ENCODE results near the gene PYCR2.

Gene PYCR2

DNA sequence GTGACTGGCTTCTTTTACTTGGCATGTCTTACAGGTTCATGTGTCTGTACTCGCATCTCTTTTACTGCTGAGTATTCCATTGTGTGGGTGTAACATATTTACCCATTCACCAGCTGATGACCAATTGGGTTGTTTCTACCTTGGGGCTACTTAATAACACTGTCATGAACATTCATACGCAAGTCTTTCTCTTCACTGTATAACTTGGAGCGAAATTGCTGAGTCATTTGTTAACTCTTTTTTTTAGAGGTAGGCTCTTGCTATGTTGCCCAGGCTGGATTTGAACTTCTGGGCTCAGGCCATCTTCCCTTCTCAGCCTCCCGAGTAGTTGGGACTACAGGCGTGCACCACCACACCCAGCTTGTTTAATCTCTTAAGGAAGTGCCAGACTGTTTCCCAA is 6.5 kb downstream of the PYCR2 start:
- no peak for DNase-seq

- no peak for DNase-seq
Observed at GRCh38 chr1:225917101-225917500, 6.9 kb downstream of the PYCR2 start.

DNA sequence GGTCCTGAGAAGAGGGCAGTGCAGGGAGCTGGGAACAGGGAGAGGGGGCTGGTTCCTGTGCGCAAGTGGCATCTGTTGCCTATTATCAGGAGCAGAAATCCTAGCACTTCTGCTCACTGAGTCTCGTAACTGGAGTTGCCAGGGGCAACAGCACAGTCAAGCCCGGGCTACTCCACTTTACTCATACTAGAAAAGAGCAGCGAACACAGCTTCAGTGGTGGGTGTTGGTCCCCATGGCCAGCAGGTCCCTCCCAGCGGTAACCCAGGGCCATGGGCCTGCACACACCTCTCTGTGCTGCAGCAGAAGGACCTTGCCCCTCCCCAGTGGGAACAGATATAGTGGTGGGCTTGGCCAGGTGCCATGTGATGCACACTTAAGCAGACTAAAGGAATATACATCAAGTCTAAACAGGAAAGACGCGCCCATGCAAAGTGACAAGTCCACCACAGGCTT is 8.5 kb downstream of the PYCR2 start:
- no peak for DNase-seq

DNA sequence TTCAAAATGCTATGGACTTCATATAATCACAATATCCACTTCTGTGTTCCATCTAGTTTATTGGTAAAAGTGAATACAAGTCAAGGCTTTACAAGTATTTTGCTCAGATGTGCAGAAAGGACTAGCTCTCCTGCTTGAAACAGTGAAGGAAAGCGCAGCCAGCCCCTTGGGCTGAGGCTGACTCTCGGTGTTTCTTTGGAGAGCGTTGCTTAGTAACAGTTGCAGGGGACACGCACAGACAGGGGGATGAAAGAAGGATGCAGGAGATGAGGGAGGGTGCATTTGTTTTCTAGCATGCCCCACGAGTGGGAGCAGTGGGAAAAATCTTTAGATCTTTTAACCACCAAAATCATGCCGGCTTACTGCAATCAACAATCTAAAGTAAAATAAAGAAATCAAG is 9.1 kb downstream of the PYCR2 start:
- DNase-seq: no peak

- DNase-seq: no peak
Observed at GRCh38 chr1:225914391-225914790, 9.7 kb downstream of the PYCR2 start.

DNA sequence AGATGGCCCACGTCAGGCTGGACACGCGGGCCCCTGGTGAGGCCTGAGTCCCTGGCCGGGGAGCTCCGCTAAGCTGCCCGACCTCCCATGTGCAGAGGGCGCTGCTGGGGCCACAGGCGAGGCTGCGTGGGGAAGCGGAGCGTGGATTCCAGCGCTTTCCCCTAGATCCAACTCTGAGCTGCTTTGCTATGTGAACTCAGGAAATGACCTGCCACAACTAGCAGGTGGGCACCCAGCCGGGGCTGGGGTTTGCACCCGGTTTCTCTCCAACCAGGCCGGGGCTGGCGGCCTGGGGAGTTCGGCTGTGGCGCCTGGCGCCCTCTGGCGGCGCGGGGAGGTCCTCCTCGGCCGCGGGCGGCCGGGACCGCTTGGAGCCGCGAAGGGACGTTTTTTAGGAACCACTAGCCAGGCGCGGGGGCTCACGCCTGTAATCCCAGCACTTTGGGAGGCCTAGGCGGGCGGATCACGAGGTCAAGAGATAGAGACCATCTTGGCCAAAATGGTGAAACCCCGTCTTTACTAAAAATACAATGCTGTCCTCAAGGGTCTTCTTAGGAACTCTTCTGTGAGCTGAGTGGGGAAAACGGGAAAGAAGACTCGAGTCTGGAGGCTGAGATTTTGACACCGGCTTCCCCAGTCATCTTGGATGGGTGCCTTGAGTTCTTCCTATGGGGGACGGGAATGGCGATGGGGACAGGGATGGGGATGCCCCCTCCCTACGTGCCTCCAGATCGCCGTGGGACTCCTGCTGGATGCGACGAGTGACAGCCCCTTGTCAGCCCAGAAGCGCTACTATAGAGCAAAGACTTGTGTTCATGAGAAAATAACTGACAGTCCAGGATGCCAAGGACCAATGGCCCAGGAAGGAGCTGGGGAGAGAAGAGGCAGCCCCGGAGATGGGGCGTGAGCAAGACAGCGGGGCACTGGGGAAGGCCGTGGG is 12.6 kb downstream of the PYCR2 start:
- peak; percentile 48 for DNase-seq

DNA sequence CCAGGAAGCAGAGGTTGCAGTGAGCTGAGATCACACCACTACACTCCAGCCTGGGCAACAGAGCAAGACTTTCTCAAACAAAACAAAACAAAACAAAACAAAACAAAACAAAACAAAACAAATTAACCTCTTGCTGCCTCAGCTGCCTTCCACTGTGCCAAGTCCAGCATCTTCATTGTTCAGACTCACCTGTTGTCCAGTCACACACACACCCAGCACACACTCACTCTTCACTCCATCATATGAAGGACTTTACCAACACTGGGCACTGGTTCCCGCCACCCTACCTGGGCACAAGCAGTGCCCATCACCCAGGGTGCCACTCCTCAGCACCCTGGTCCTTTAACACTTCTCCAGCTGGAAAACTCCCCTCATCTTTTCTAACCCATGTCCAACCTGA is 14.6 kb downstream of the PYCR2 start:
- DNase-seq: no peak

DNA sequence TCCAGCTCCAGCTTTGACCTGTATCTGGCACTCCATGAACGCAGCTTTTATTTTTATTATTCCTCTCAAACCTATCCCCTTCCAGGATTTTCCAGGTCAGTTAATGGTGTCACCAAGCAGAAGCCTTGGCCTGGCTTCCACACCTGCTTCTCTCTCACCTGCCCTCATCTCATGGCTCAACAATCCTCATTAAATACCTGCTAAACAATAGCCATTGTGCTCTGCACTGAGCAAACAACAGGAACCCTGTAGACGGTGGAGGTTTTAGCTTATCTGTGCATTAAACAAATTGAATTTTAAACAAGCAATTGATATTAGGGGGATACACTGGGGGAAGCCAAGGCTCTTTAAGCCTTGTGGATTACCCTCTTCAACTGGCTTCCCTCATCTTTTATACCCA is 15.3 kb downstream of the PYCR2 start:
- no peak for DNase-seq

GRCh38 chr1:225908013-225908640 is 15.9 kb downstream of the PYCR2 start:
- DNase-seq: no peak

DNA sequence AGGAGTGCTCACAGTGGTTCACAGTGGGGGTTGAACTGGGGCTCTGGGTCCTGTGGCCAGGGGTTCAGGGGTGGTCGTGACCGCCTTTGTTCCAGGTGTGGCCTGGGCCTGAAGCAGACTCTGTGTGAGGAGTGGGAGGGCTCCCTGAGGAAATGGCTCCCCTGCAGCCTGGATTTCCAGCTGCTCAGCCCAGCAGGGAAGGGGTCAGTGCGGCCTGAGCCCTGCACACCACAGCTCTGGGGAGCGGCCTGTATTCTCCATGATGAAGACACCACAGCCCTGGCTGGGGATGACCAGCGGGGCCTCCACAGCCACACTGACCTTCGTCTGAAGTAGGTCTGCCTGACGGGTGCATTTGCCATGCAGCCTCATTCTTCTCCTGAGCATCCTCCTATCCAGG is 16.7 kb downstream of the PYCR2 start:
- no peak for DNase-seq

DNA sequence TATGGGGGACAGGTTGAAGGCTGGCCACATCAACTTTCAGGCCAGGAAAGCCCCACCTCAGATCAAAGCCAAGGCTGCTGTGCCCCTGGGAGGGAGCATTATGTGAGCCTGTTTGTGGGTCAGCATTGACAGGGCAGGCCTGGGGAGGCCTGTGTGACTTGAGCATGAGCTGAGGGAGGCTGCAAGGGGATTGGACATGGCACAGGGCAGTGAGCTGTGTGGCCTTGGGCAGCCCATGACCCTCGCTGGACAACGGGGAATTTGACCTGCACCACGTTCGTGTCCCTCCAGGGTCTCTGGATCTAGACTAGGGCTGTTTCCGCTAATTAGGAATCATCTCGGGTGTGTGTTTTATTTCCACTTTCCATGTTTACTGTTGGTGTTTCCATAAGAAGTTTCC is 17.6 kb downstream of the PYCR2 start:
- DNase-seq: no peak

DNA sequence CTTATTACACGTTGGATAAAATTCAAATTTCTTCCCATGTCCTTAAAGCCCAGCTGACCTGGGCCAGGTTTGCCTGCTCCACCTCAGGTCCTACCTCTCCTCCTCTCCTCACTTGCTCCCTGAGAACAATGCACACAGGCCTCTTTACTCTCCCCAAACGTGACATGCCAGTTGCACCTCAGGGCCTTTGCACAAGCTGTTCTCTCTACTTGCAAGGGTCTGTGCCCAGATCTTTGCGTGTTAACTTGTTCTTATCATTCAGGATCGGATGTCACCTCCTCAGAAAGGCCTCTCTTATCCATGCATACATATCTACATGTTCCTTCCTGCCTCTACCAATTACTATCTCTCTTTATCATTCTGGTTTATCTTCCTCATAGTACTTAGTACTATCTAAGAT is 20.4 kb downstream of the PYCR2 start:
- no peak for DNase-seq

- no peak for DNase-seq
Observed at GRCh38 chr1:225899044-225899925, 24.8 kb downstream of the PYCR2 start.

DNA sequence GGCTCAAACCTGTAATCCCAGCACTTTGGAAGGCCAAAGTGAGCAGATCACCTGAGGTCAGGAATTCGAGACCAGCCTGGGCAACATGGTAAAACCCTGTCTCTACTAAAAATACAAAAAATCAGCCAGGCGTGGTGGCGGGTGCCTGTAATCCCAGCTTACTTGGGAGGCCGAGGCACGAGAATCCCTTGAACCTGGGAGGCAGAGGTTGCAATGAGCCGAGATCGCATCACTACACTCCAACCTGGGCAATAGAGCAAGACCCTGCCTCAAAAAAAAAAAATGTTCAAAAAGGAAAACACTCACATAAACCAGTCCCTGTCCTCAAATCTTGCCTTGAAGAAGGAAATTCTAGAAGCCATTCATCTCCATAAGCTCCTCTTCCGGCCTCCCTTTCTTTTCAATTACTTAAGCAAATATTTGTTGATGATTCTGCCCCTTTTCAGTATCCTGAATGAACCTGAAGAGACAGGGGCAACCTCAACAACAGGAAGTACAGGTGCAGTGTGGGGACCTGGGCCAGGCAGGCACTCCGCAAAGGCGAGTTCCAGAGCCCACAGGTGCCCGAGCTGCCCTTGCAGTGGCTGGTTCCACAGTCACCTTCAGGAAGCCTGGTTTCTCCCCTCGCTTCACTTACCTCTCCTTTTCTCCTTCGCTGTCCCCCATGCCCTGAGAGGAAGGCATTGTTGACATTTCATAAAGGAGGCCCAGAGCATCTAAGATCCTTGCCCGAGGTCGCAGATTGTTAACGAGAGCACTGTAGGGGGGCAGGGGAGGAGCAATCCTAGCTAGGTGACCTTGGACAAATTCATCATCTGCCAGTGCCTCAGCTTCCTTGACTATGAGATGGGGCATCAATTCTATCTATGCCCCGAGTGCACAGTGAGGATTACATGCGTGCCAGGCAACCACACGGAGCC is 26.2 kb downstream of the PYCR2 start:
- DNase-seq: peak; percentile 48

- DNase-seq: peak; percentile 92
Observed at GRCh38 chr1:225896937-225897549, 27.0 kb downstream of the PYCR2 start.

GRCh38 chr1:225896494-225896893 is 27.6 kb downstream of the PYCR2 start:
- no peak for DNase-seq

- DNase-seq: no peak
Observed at GRCh38 chr1:225892307-225892706, 31.7 kb downstream of the PYCR2 start.

- DNase-seq: no peak
Observed at GRCh38 chr1:225891229-225891972, 32.6 kb downstream of the PYCR2 start.

- no peak for DNase-seq
Observed at GRCh38 chr1:225890346-225891228, 33.5 kb downstream of the PYCR2 start.

- no peak for DNase-seq
Observed at GRCh38 chr1:225889743-225890142, 34.3 kb downstream of the PYCR2 start.
